ENCODE measurements around the gene IFT88.

DNA sequence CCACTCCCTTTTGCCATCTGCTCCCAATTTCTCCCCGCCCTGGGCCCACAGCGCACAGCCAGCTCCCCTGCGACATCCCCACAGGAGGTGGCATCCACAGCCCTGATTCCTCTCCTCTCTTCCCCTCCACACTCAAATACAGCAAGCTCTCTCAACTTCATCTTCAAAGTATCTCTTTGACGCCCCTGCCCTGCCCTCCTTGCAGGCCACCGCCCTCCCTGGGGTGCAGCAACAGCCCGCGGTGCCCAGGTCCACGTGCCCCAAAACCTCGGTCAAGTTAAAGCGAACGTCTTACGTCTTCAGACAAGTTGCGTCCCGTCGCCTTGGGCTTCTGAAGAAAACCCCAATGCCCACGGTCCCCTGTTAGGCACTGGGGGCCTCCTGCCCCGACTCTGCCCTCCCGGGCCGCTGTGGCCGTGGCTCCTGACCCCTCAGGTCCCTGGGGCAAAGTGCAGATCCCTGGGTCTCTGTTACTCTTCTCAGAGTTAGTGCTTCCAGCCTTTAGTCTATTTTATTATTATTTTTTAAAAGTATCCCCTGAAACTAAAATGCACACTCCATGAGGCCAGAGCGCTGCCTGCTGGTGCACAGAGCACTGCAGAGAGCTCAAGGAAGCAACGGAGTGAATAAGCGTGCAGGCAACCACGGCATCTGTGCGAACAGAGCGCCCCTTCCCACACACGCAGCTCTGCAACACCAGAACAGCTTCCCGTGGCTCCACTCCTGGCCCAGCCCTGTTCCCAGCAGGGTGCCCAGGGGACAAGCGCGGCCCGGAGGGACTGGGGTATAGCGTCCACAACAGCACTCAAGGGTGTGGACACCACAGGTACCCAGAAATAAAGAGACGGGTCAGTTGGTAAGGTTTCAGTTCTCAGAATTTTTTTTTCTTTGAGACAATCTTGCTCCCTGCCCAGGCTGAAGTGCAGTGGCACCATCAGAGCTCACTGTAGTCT is 163.0 kb downstream of the IFT88 start:
- TF ChIP-seq, protein P1, sequence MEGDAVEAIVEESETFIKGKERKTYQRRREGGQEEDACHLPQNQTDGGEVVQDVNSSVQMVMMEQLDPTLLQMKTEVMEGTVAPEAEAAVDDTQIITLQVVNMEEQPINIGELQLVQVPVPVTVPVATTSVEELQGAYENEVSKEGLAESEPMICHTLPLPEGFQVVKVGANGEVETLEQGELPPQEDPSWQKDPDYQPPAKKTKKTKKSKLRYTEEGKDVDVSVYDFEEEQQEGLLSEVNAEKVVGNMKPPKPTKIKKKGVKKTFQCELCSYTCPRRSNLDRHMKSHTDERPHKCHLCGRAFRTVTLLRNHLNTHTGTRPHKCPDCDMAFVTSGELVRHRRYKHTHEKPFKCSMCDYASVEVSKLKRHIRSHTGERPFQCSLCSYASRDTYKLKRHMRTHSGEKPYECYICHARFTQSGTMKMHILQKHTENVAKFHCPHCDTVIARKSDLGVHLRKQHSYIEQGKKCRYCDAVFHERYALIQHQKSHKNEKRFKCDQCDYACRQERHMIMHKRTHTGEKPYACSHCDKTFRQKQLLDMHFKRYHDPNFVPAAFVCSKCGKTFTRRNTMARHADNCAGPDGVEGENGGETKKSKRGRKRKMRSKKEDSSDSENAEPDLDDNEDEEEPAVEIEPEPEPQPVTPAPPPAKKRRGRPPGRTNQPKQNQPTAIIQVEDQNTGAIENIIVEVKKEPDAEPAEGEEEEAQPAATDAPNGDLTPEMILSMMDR (conservative IDR thresholded peaks at IDR 0.05 in 1 of 2, IDR thresholded peaks at IDR 0.05 in 1 of 2; ENCODE audit: extremely low read depth in 1 of 2, insufficient read depth in 1 of 2, low read depth in 1 of 2, low read length in 2 of 2), result no peak
- TF ChIP-seq EZH2 (IDR thresholded peaks at IDR 0.05; ENCODE audit: borderline replicate concordance, low read length), result no peak

All from mammary epithelial cell (primary cell).